ENCODE measurements around the gene U2AF2. TPM values are rescaled to one million over a fixed set of nuclear protein-coding genes. Genes with fewer than 3 reads are reported as not detected.

The U2AF2 gene
- total and polyA plus RNA-seq, 11 donors = 39.9 to 104 (median 72.7) TPM

DNA sequence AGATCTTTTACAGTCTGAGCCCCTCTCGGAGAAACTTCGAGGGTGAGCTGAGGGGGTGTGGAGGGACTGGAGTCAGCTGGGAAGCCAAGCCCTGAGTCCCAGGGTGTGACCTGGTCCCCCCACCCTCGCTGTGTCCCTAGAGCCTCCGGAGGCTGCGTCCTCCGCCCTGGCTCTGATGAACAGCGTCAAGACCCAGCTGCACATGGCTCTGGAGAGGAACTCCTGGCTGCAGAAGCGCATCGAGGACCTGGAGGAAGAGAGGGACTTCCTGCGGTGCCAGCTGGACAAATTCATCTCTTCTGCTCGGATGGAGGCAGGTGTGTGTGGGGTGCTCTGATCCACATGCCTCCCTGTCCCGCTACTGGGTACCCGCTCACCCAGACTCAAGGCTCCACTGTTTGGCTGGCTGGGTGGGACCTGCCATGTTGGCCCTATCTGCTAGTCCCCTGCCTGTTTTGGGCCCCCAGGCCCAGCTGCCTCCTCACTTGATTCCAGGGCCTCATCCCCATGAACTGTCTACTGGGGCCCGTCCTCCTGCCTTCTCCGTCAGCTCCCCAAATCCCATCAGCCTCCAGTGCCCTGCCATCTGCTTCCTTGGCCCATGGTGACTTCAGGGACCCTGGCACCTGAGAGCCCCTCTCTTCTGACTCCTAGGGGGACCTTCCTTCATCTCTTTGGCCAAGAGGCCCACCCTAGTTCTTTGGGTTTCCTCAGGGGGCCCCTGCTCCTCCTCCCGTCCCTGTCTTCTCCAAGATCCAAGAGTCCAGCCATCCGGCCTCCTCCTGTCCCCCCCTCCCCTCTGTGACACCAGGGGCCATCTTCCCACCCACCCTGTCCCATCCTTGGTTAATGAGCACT lies 5.3 kb upstream of the U2AF2 start:
- 73 to 93% (median 77%) methylated on average over 9 to 17 of the region's 17 CpGs for WGBS, 4 donors
- intact Hi-C loops (cut with DNase I) = no loop called here
- Histone ChIP-seq H3K36me3 (peaks cover 0 to 18% (median 13%) of the 10 kb centered on the region in 9 donors), H3K4me3 (peak overlapping the region in 9 of 12 donors; percentile 68 to 96 (median 86)), H3K27ac (peak overlapping the region in 9 of 12 donors; percentile 77 to 93 (median 89)), H3K4me1 (peaks cover 4 to 39% (median 23%) of the 10 kb centered on the region in 12 donors), H3K27me3 (no peaks in the 10 kb centered on the region), H3K9me3 (no peaks in the 10 kb centered on the region)
- no peak for DNase-seq
- no peak for ATAC-seq
- TF ChIP-seq CTCF (IDR thresholded peaks at IDR 0.05) = no peak
- TF ChIP-seq POLR2A (IDR thresholded peaks at IDR 0.05) = no peak

DNA sequence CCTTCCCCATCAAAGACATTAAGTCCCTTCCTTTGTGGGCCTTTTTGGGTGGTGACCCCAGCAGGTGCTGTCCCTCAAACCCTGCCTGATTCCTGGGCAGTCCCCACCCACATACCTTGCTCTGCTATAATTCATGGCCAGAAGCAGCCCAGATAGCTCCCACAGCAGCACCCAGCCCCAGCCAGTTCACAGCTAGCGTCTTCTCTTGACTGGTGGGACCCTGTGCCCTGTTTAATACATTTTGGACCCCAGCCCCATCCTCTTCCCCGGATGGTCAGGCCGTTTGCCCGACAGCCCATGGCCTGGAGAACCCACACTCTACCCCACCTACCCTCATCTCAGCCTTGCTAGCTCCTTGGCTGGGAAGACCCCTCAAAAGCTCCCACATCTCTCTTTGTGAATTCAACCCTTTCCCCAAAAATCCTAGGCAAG lies 4.7 kb upstream of the U2AF2 start:
- 86 to 94% (median 93%) methylated on average over 4 of the region's 4 CpGs for WGBS, 4 donors
- Histone ChIP-seq H3K4me3 (no peak overlapping the region), H3K36me3 (peaks cover 0 to 12% (median 7%) of the 10 kb centered on the region in 9 donors), H3K27me3 (no peaks in the 10 kb centered on the region), H3K27ac (no peak overlapping the region), H3K4me1 (peaks cover 4 to 33% (median 22%) of the 10 kb centered on the region in 12 donors), H3K9me3 (no peaks in the 10 kb centered on the region)
- ATAC-seq (no peak), DNase-seq (no peak)
- TF ChIP-seq POLR2A (IDR thresholded peaks at IDR 0.05) (no peak), CTCF (IDR thresholded peaks at IDR 0.05) (no peak)
- intact Hi-C loops (cut with DNase I) = no loop called here

DNA sequence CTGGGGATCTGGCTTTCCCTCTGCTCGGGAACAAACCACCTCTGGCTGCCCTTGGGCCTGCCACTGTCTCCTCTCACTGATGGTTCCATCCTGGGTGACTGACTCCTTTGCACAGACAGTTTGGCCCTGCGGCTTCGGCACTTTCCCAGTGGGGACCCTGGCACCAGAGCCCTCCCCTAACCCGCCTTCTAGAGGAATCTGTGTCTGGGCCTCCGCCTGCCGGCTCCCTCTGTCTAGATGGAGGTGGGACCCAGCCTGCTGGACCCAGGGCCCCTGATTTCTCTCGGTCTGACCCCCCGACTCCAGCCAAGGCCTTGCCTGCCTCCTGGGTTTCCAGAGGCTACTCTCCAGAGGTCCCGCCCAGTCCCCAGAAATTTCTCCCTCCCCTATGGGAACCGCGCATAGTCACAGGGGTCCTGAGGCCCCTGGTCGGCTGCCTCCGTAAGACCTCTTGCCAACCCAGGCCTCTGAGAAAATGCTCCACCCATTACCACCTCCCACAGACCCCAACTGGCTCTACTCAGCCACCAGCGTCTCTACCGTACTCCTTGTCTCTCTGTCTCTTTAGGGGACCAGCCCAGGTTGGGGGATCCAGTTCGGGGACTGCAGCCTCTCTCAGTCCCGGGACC lies 4.1 kb upstream of the U2AF2 start:
- no peaks in the 10 kb centered on the region for H3K27me3 ChIP-seq
- intact Hi-C loops (cut with DNase I) = no loop called here
- DNase-seq = no peak
- 90 to 93% (median 91%) methylated on average over 15 to 17 of the region's 17 CpGs for WGBS, 4 donors
- no peak for ATAC-seq
- H3K36me3 ChIP-seq = peaks cover 0 to 6% (median 2%) of the 10 kb centered on the region in 9 donors
- H3K4me1 ChIP-seq = peaks cover 4 to 33% (median 26%) of the 10 kb centered on the region in 12 donors
- no peak overlapping the region for H3K4me3 ChIP-seq
- no peak for TF ChIP-seq POLR2A (IDR thresholded peaks at IDR 0.05)
- TF ChIP-seq CTCF (IDR thresholded peaks at IDR 0.05) = no peak
- no peaks in the 10 kb centered on the region for H3K9me3 ChIP-seq
- H3K27ac ChIP-seq = no peak overlapping the region

DNA sequence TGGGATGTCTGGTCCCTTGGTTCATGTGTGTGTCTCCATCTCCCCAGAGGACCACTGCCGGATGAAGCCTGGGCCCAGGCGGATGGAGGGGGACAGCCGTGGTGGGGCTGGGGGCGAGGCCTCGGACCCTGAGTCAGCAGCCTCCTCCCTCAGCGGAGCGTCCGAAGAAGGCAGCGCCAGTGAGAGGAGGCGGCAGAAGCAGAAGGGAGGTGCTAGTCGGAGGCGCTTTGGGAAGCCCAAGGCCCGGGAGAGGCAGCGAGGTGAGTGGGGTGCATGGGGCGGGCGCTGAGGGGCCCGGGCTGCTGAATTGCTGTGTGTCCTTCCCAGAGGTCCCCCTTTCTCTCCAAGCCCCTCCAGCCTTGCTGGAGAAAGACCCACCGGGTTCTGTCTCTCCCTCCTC lies 3.6 kb upstream of the U2AF2 start:
- DNase-seq = peak in 1 of 5 donors; percentile 60
- Histone ChIP-seq H3K4me1 (peaks cover 4 to 38% (median 31%) of the 10 kb centered on the region in 12 donors), H3K4me3 (no peak overlapping the region), H3K27ac (no peak overlapping the region), H3K9me3 (no peaks in the 10 kb centered on the region), H3K36me3 (peaks cover 0 to 4% (median 0%) of the 10 kb centered on the region in 9 donors), H3K27me3 (no peaks in the 10 kb centered on the region)
- intact Hi-C loops (cut with DNase I) = no loop called here
- TF ChIP-seq CTCF (IDR thresholded peaks at IDR 0.05) = no peak
- no peak for TF ChIP-seq POLR2A (IDR thresholded peaks at IDR 0.05)
- 84 to 92% (median 88%) methylated on average over 18 of the region's 18 CpGs for WGBS, 4 donors
- no peak for ATAC-seq

All from heart left ventricle (tissue), 16 donors.